ENCODE results near the gene HMGN4. TPM values are rescaled to one million over a fixed set of nuclear protein-coding genes. Genes with fewer than 3 reads are reported as not detected.
A peak's percentile ranks its signal among the peaks of the same experiment; 100 is the strongest.

Gene HMGN4
- total and polyA plus RNA-seq, 9 of the 15 experiments (the other 6 are each of a cell fraction or from before 2014, with no cell fraction given) = 35.4 to 134 (median 94.1) TPM

- TF ChIP-seq SMARCE1 (IDR thresholded peaks at IDR 0.05) (no peak), BCLAF1 (IDR thresholded peaks at IDR 0.05; ENCODE audit: borderline replicate concordance in 1 of 2, control insufficient read depth in 1 of 2, low read depth in 2 of 2, low read length in 1 of 2) (0 out of 4 replicates have a peak, but pooled peaks of 1 of the 2 experiments have one; percentile 36), CBFA2T3 (IDR thresholded peaks at IDR 0.05) (no peak), ZNF146 (CRISPR knock-in tag; IDR thresholded peaks at IDR 0.05; ENCODE audit: unreplicated experiment) (no peak), FOXK2 (conservative IDR thresholded peaks at IDR 0.05 in 1 of 2, IDR thresholded peaks at IDR 0.05 in 1 of 2; ENCODE audit: low read depth in 2 of 2) (peak in 1 of 2 experiments; percentile 71; a peak in 3 of 4 replicates), CREM (IDR thresholded peaks at IDR 0.05; ENCODE audit: low read depth) (peak; percentile 18; the same call in 1 of the 2 replicates), LARP7 (IDR thresholded peaks at IDR 0.05) (no peak), KDM5B (IDR thresholded peaks at IDR 0.05; ENCODE audit: insufficient replicate concordance, low read depth, low read length) (peak; percentile 64), SP2 (IDR thresholded peaks at IDR 0.05; ENCODE audit: extremely low read depth, low read depth, low read length, poor library complexity, severe bottlenecking) (no peak), RBBP5 (IDR thresholded peaks at IDR 0.05; ENCODE audit: borderline replicate concordance, insufficient read depth, low read length, poor library complexity, severe bottlenecking) (peak; percentile 67), POLR2AphosphoS5 (IDR thresholded peaks at IDR 0.05; ENCODE audit: control insufficient read depth, insufficient read depth, low read depth, low read length) (peak; percentile 57; the same call in 1 of the 2 replicates), RBM39 (optimal IDR thresholded peaks at IDR 0.05; ENCODE audit: low read depth, low read length) (no peak), LEF1 (IDR thresholded peaks at IDR 0.05) (no peak), ZNF77 (CRISPR knock-in tag; IDR thresholded peaks at IDR 0.05) (no peak), ID3 (CRISPR knock-in tag; IDR thresholded peaks at IDR 0.05) (no peak), ID3 (tag; IDR thresholded peaks at IDR 0.05) (no peak), ATF3 (IDR thresholded peaks at IDR 0.05) (peak; percentile 12; the same call in 1 of the 2 replicates), ATF3 (CRISPR knock-in tag; conservative IDR thresholded peaks at IDR 0.05) (no peak), ZBTB1 (CRISPR knock-in tag; IDR thresholded peaks at IDR 0.05; ENCODE audit: borderline replicate concordance, low read depth) (no peak), RAD51 (IDR thresholded peaks at IDR 0.05; ENCODE audit: borderline replicate concordance, low read depth) (no peak), MCM7 (IDR thresholded peaks at IDR 0.05) (no peak), SMAD3 (CRISPR knock-in tag; conservative IDR thresholded peaks at IDR 0.05) (0 out of 2 replicates have a peak, but pooled peaks have one; percentile 14), CEBPB (tag; IDR thresholded peaks at IDR 0.05) (no peak), TBP (optimal IDR thresholded peaks at IDR 0.05; ENCODE audit: low read depth, low read length) (peak; percentile 98), SETDB1 (IDR thresholded peaks at IDR 0.05; ENCODE audit: low read length) (no peak), NCOR1 (IDR thresholded peaks at IDR 0.05) (no peak; the same call in 1 of the 2 replicates)
Measured at GRCh38 chr6:26520850-26521599, 17.1 kb upstream of the HMGN4 start (continued).

All from K562 (cell line).